ENCODE measurements around the gene BMP4.

DNA sequence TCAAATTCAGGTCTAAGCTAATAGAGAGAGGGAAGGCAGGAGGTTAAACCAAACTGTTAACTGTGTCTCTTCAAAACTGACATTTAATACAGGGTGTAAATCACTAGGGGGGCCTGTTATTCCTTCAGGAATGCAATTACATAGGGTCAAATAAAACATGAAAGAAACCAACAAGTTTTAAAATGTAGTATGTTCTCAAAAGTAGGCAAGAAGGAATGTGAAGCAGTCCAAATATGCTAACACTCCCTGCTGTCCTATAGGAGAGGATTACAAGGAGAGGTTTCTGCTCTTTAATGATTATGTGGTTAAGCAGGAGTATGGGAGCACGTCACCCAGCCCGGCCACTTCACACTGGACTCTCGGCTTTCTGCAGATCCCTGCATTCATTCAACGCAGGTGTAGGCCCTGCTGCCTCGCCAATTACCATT lies 42.5 kb upstream of the BMP4 start:
- TF ChIP-seq, protein P1, sequence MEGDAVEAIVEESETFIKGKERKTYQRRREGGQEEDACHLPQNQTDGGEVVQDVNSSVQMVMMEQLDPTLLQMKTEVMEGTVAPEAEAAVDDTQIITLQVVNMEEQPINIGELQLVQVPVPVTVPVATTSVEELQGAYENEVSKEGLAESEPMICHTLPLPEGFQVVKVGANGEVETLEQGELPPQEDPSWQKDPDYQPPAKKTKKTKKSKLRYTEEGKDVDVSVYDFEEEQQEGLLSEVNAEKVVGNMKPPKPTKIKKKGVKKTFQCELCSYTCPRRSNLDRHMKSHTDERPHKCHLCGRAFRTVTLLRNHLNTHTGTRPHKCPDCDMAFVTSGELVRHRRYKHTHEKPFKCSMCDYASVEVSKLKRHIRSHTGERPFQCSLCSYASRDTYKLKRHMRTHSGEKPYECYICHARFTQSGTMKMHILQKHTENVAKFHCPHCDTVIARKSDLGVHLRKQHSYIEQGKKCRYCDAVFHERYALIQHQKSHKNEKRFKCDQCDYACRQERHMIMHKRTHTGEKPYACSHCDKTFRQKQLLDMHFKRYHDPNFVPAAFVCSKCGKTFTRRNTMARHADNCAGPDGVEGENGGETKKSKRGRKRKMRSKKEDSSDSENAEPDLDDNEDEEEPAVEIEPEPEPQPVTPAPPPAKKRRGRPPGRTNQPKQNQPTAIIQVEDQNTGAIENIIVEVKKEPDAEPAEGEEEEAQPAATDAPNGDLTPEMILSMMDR (IDR thresholded peaks at IDR 0.05), result no peak
- TF ChIP-seq POLR2A (IDR thresholded peaks at IDR 0.05), result no peak

All from esophagus squamous epithelium (tissue), 4 donors.